ENCODE data around the gene PTPRB.

DNA sequence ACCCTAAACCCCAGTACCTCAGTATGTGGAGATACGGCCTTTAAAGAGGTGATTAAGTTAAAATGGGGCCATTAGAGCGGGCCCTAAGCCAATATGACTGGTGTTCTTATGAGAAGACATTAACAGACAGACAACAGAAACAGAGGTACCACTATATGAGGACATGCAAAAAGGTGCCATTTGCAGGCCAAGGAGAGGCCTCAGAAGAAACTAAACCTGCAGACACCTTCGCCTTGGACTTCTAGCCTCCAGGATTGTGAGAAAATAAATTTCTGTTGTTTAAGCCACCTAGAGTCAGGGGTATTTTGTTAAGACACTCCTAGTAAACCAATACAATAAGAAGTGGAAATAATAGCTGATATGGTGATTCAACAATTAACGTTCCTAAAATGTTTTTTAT, 32.6 kb downstream of the PTPRB start:
- TF ChIP-seq POLR2A (IDR thresholded peaks at IDR 0.05), result no peak
- TF ChIP-seq, protein P1, sequence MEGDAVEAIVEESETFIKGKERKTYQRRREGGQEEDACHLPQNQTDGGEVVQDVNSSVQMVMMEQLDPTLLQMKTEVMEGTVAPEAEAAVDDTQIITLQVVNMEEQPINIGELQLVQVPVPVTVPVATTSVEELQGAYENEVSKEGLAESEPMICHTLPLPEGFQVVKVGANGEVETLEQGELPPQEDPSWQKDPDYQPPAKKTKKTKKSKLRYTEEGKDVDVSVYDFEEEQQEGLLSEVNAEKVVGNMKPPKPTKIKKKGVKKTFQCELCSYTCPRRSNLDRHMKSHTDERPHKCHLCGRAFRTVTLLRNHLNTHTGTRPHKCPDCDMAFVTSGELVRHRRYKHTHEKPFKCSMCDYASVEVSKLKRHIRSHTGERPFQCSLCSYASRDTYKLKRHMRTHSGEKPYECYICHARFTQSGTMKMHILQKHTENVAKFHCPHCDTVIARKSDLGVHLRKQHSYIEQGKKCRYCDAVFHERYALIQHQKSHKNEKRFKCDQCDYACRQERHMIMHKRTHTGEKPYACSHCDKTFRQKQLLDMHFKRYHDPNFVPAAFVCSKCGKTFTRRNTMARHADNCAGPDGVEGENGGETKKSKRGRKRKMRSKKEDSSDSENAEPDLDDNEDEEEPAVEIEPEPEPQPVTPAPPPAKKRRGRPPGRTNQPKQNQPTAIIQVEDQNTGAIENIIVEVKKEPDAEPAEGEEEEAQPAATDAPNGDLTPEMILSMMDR (IDR thresholded peaks at IDR 0.05), result no peak
